ENCODE measurements around the gene HBE1. TPM values are rescaled to one million over a fixed set of nuclear protein-coding genes. Genes with fewer than 3 reads are reported as not detected.

HBE1 gene
- total and polyA plus RNA-seq, 5 donors from 2014 or later: not detected

GRCh38 chr11:5290106-5290505, 20.4 kb upstream of the HBE1 start:
- Mint-ChIP-seq H3K4me3 (no peak overlapping the region), H3K27me3 (peaks cover 2% of the 10 kb centered on the region), H3K9me3 (peaks cover 0 to 4% (median 0%) of the 10 kb centered on the region in 7 donors), H3K27ac (peak overlapping the region in 1 of 3 donors; percentile 48), H3K4me1 (no peaks in the 10 kb centered on the region), H3K36me3 (no peaks in the 10 kb centered on the region)
- H3K9me3 ChIP-seq (ENCODE audit: control insufficient read depth in 2 of 2, low read length in 2 of 2): no peaks in the 10 kb centered on the region
- H3K36me3 ChIP-seq (ENCODE audit: control insufficient read depth, insufficient read depth, low read length): no peaks in the 10 kb centered on the region
- no peak overlapping the region for H3K4me3 ChIP-seq (ENCODE audit: low read depth, low read length)
- DNase-seq (no peak), ATAC-seq (ENCODE audit: low read depth in 2 of 2) (no peak)
- H3K27me3 ChIP-seq (ENCODE audit: control insufficient read depth, insufficient read depth, low read length): no peaks in the 10 kb centered on the region
- no peaks in the 10 kb centered on the region for H3K4me1 ChIP-seq (ENCODE audit: control insufficient read depth, insufficient read depth, low read length, poor library complexity, severe bottlenecking)
- H3K27ac ChIP-seq (ENCODE audit: insufficient read depth, low read length, poor library complexity, severe bottlenecking): no peak overlapping the region

- Histone ChIP-seq H3K27me3 (ENCODE audit: control insufficient read depth, insufficient read depth, low read length) (no peaks in the 10 kb centered on the region), H3K27ac (ENCODE audit: insufficient read depth, low read length, poor library complexity, severe bottlenecking) (no peak overlapping the region), H3K36me3 (ENCODE audit: control insufficient read depth, insufficient read depth, low read length) (no peaks in the 10 kb centered on the region), H3K4me3 (ENCODE audit: low read depth, low read length) (no peak overlapping the region), H3K4me1 (ENCODE audit: control insufficient read depth, insufficient read depth, low read length, poor library complexity, severe bottlenecking) (no peaks in the 10 kb centered on the region), H3K9me3 (ENCODE audit: control insufficient read depth in 2 of 2, low read length in 2 of 2) (no peaks in the 10 kb centered on the region)
- ATAC-seq (ENCODE audit: low read depth in 2 of 2) (no peak), DNase-seq (no peak)
- no peak overlapping the region for H3K4me3 Mint-ChIP-seq
- H3K27me3 Mint-ChIP-seq: peaks cover 5% of the 10 kb centered on the region
- no peaks in the 10 kb centered on the region for H3K36me3 Mint-ChIP-seq
- H3K27ac Mint-ChIP-seq: peak overlapping the region in 1 of 3 donors; percentile 48
- no peaks in the 10 kb centered on the region for H3K4me1 Mint-ChIP-seq
- H3K9me3 Mint-ChIP-seq: peaks cover 0 to 4% (median 0%) of the 10 kb centered on the region in 7 donors
Observed at GRCh38 chr11:5289696-5290095, 20.0 kb upstream of the HBE1 start.

- Mint-ChIP-seq H3K4me1 (no peaks in the 10 kb centered on the region), H3K4me3 (no peak overlapping the region), H3K27ac (no peak overlapping the region), H3K9me3 (peaks cover 0 to 4% (median 0%) of the 10 kb centered on the region in 7 donors), H3K27me3 (peaks cover 5% of the 10 kb centered on the region), H3K36me3 (no peaks in the 10 kb centered on the region)
- ATAC-seq (ENCODE audit: low read depth in 2 of 2) (no peak), DNase-seq (no peak)
- Histone ChIP-seq H3K27ac (ENCODE audit: insufficient read depth, low read length, poor library complexity, severe bottlenecking) (no peak overlapping the region), H3K36me3 (ENCODE audit: control insufficient read depth, insufficient read depth, low read length) (no peaks in the 10 kb centered on the region), H3K4me3 (ENCODE audit: low read depth, low read length) (no peak overlapping the region), H3K9me3 (ENCODE audit: control insufficient read depth in 2 of 2, low read length in 2 of 2) (no peaks in the 10 kb centered on the region), H3K27me3 (ENCODE audit: control insufficient read depth, insufficient read depth, low read length) (no peaks in the 10 kb centered on the region), H3K4me1 (ENCODE audit: control insufficient read depth, insufficient read depth, low read length, poor library complexity, severe bottlenecking) (no peaks in the 10 kb centered on the region)
Observed at GRCh38 chr11:5288906-5289550, 19.3 kb upstream of the HBE1 start.

GRCh38 chr11:5288108-5288905, 18.6 kb upstream of the HBE1 start:
- H3K27me3 ChIP-seq (ENCODE audit: control insufficient read depth, insufficient read depth, low read length): no peaks in the 10 kb centered on the region
- no peak for DNase-seq
- no peak overlapping the region for H3K4me3 ChIP-seq (ENCODE audit: low read depth, low read length)
- ATAC-seq (ENCODE audit: low read depth in 2 of 2): no peak
- Mint-ChIP-seq H3K27ac (no peak overlapping the region), H3K9me3 (peaks cover 0 to 4% (median 0%) of the 10 kb centered on the region in 7 donors), H3K4me1 (no peaks in the 10 kb centered on the region), H3K36me3 (no peaks in the 10 kb centered on the region), H3K4me3 (no peak overlapping the region), H3K27me3 (peaks cover 5% of the 10 kb centered on the region)
- H3K36me3 ChIP-seq (ENCODE audit: control insufficient read depth, insufficient read depth, low read length): no peaks in the 10 kb centered on the region
- no peaks in the 10 kb centered on the region for H3K4me1 ChIP-seq (ENCODE audit: control insufficient read depth, insufficient read depth, low read length, poor library complexity, severe bottlenecking)
- H3K27ac ChIP-seq (ENCODE audit: insufficient read depth, low read length, poor library complexity, severe bottlenecking): no peak overlapping the region
- no peaks in the 10 kb centered on the region for H3K9me3 ChIP-seq (ENCODE audit: control insufficient read depth in 2 of 2, low read length in 2 of 2)

- Histone ChIP-seq H3K9me3 (ENCODE audit: control insufficient read depth in 2 of 2, low read length in 2 of 2) (no peaks in the 10 kb centered on the region), H3K4me1 (ENCODE audit: control insufficient read depth, insufficient read depth, low read length, poor library complexity, severe bottlenecking) (no peaks in the 10 kb centered on the region), H3K27ac (ENCODE audit: insufficient read depth, low read length, poor library complexity, severe bottlenecking) (no peak overlapping the region), H3K4me3 (ENCODE audit: low read depth, low read length) (no peak overlapping the region), H3K36me3 (ENCODE audit: control insufficient read depth, insufficient read depth, low read length) (no peaks in the 10 kb centered on the region), H3K27me3 (ENCODE audit: control insufficient read depth, insufficient read depth, low read length) (no peaks in the 10 kb centered on the region)
- DNase-seq (no peak), ATAC-seq (ENCODE audit: low read depth in 2 of 2) (no peak)
- no peaks in the 10 kb centered on the region for H3K36me3 Mint-ChIP-seq
- H3K27ac Mint-ChIP-seq: no peak overlapping the region
- H3K4me1 Mint-ChIP-seq: no peaks in the 10 kb centered on the region
- no peak overlapping the region for H3K4me3 Mint-ChIP-seq
- H3K27me3 Mint-ChIP-seq: peaks cover 5% of the 10 kb centered on the region
- H3K9me3 Mint-ChIP-seq: peaks cover 0 to 1% (median 0%) of the 10 kb centered on the region in 7 donors
Observed at GRCh38 chr11:5286901-5287300, 17.2 kb upstream of the HBE1 start.

- H3K36me3 Mint-ChIP-seq: no peaks in the 10 kb centered on the region
- no peaks in the 10 kb centered on the region for H3K4me1 Mint-ChIP-seq
- DNase-seq: no peak
- no peak overlapping the region for H3K4me3 Mint-ChIP-seq
- H3K27me3 Mint-ChIP-seq: peaks cover 5% of the 10 kb centered on the region
- H3K9me3 Mint-ChIP-seq: peaks cover 0 to 1% (median 0%) of the 10 kb centered on the region in 7 donors
- no peak overlapping the region for H3K27ac Mint-ChIP-seq
- no peaks in the 10 kb centered on the region for H3K9me3 ChIP-seq (ENCODE audit: control insufficient read depth in 2 of 2, low read length in 2 of 2)
- no peaks in the 10 kb centered on the region for H3K36me3 ChIP-seq (ENCODE audit: control insufficient read depth, insufficient read depth, low read length)
- no peak overlapping the region for H3K4me3 ChIP-seq (ENCODE audit: low read depth, low read length)
- no peaks in the 10 kb centered on the region for H3K27me3 ChIP-seq (ENCODE audit: control insufficient read depth, insufficient read depth, low read length)
- no peak for ATAC-seq (ENCODE audit: low read depth in 2 of 2)
- H3K27ac ChIP-seq (ENCODE audit: insufficient read depth, low read length, poor library complexity, severe bottlenecking): no peak overlapping the region
- no peaks in the 10 kb centered on the region for H3K4me1 ChIP-seq (ENCODE audit: control insufficient read depth, insufficient read depth, low read length, poor library complexity, severe bottlenecking)
Observed at GRCh38 chr11:5286351-5286750, 16.6 kb upstream of the HBE1 start.

- Histone ChIP-seq H3K36me3 (ENCODE audit: control insufficient read depth, insufficient read depth, low read length) (no peaks in the 10 kb centered on the region), H3K27me3 (ENCODE audit: control insufficient read depth, insufficient read depth, low read length) (no peaks in the 10 kb centered on the region), H3K4me3 (ENCODE audit: low read depth, low read length) (no peak overlapping the region), H3K9me3 (ENCODE audit: control insufficient read depth in 2 of 2, low read length in 2 of 2) (no peaks in the 10 kb centered on the region), H3K27ac (ENCODE audit: insufficient read depth, low read length, poor library complexity, severe bottlenecking) (no peak overlapping the region), H3K4me1 (ENCODE audit: control insufficient read depth, insufficient read depth, low read length, poor library complexity, severe bottlenecking) (no peaks in the 10 kb centered on the region)
- Mint-ChIP-seq H3K27me3 (peaks cover 5% of the 10 kb centered on the region), H3K4me1 (no peaks in the 10 kb centered on the region), H3K27ac (no peak overlapping the region), H3K9me3 (peaks cover 0 to 1% (median 0%) of the 10 kb centered on the region in 7 donors), H3K4me3 (no peak overlapping the region), H3K36me3 (no peaks in the 10 kb centered on the region)
- DNase-seq: no peak
- ATAC-seq (ENCODE audit: low read depth in 2 of 2): no peak
Observed at GRCh38 chr11:5285703-5286340, 16.1 kb upstream of the HBE1 start.

All from CD4-positive, CD25-positive, alpha-beta regulatory T cell (primary cell).